C1 segment of cervical spinal cord (tissue), 14 donors: ENCODE measurements around the gene SIRT1.
"Not testable (repeated sequence)": the region's sequence is repeated elsewhere in the genome, so short reads cannot be mapped to it uniquely, and the experiment has no call there.

Source experiments
- DNase-seq, 14 donors: peaks; one replicate each; lab custom pipeline; 2025; lab: John Stamatoyannopoulos, UW

SIRT1 gene

DNA sequence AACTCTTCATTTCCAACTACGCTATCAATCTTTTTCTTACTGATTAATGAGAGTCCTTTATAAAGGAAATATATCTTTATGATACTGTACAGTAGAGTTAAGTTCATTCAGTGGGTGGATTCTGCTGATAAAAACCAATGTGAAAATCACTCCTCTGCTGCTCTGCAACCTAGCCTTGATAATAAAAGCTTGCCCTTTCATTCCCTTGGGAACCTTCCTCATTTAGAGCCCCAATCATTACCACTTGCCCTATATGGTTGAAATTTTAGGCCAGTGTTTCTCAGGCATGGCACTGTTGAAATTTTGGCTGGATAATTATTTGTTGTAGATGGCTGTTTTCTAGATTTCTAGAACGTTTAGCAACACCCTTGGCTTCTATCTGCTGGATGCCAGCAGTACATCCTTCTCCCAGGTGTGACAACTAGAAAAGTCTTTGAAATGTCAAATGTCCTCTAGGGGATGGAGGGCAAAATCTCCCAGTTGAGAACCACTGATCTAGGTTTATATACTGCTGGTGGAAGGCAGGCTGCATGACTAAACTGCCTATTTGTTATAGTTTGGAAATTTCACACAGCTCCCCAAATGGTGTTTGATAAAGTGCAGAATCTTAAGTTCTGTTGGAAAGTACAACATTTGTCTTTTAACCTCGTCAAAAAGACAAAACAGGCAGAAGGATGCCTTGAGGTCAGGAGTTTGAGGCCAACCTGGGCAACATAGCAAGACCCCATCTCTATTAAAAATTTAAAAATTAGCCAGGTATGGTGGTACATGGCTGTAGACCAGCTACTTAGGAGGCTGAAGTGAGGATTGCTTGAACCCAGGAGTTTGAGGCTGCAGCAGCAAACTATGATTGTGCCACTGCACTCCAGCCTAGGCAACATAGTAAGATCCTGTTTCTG, 8.9 kb upstream of the SIRT1 start:
- no peak for DNase-seq

DNA sequence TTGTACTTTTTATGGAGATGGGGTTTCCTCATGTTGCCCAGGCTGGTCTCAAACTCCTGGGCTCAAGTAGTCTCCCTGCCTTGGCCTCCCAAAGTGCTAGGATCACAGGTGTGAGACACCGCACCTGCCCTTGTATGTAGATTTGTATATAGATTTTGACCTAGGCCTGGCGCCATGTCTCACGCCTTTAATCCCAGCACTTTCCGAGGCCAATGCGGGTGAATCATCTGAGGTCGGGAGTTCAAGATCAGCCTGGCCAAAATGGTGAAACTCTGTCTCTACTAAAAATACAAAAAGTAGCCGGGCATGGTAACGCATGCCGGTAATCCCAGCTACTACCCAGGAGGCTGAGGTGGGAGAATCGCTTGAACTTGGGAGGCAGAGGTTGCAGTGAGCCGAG, 7.0 kb upstream of the SIRT1 start:
- not testable (repeated sequence) for DNase-seq

DNA sequence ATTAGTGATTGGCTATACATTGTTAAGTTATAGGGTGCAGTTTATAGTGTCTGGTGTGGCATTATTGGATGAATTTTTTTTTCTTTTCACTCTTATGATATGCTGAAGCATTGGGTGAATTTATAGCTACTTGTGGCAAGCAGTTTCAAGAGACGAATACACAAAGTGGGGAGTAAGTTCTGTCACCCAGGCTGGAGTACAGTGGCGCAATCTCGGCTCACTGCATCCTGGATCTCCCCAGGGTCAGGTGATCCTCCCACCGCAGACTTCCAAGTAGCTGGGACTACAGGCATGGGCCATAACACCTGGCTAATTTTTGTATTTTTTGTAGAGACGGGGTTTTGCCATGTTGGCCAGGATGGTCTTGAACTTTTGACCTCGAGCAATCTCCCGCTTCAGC, 6.3 kb upstream of the SIRT1 start:
- no peak for DNase-seq

DNA sequence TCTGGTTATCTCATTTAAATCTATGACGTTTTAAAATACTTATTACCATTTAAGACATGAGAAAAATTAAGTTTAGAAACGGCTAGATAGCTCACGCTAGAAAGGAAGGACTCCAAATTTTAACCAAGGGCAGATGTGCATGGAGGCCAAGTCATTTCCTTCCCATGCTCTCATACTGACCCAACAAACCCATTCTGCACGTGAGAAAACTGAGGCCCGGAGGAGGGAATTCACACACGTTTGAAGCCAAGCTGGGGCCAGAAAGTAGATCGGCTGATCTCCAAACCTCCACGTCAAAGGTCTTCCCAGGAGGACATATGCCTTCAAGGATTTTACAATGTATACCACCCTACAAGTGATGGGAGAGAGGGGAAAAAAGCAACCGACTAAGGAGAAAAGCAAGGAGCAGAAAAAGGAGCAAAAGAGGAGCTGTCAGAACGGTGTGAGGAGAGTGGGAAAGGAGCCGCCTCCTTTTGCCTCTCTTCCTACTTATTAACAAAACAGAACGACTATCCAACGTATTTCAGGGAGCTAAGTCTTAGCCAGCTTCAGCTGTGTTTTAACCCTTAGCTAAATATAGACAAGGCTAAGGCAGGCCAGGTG, 645 bp upstream of the SIRT1 start:
- peak in 3 of 14 donors; percentile 31 to 63 (median 42) for DNase-seq

DNA sequence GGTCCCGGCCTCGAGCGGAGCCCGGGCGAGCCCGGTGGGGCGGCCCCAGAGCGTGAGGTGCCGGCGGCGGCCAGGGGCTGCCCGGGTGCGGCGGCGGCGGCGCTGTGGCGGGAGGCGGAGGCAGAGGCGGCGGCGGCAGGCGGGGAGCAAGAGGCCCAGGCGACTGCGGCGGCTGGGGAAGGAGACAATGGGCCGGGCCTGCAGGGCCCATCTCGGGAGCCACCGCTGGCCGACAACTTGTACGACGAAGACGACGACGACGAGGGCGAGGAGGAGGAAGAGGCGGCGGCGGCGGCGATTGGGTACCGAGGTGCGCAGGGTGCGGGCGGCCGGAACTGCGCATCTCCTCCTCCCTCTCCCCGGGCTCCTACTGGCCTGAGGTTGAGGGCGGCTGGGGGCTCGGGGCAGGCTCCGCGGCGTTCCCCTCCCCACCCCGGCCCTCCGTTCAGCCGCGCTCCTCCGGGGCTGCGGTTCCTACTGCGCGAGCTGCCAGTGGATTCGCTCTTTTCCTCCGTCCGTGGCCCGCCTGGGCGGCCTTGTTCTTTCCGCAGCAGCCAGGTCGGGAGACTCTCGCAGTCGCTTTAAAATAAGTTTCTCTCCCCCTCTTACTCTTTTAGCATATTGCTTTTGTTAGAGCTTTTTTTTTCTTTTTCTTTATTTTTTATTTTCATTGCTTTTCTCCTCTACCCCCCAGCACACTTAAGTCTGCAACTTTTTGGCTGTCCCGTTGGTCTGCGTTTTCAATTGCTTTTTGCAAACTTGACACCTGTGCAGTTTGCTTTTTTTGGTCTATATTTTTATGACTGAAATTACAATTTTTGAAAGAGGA, 600 bp downstream of the SIRT1 start:
- DNase-seq: peak; percentile 28 to 92 (median 79)

DNA sequence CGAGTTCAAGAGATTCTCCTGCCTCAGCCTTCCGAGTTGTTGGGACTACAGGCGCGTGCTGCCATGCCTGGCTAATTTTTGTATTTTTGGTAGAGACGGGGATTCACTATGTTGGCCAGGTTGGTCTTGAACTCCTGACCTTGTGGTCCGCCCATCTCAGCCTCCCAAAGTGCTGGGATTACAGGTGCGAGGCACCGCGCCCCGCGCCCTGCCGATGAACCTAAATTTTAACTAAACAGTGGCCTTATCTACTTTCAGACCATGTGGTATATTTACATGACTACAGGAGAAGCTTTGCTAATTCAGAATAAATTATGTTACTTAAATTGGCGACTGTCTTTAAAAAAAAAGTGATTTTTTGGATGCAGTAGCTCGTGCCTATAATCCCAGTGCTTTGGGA, 9.2 kb downstream of the SIRT1 start:
- DNase-seq: no peak

DNA sequence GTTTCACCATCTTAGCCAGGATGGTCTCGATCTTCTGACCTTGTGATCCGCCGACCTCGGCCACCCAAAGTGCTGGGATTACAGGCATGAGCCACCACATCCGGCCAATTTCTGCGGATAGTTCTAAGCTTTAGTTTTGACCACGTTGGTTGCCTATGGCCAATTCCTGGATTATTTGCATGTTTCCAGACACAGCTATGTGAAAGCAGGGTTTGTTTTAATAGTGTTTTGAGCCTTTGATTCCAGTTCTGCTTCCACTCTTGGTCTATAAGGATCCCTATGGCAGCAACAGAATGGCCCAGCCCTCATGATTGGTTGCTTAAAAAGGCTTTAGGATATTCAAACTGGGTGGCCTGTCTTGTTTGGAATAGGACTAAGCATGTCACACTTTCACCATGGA, 19.1 kb downstream of the SIRT1 start:
- no peak for DNase-seq

DNA sequence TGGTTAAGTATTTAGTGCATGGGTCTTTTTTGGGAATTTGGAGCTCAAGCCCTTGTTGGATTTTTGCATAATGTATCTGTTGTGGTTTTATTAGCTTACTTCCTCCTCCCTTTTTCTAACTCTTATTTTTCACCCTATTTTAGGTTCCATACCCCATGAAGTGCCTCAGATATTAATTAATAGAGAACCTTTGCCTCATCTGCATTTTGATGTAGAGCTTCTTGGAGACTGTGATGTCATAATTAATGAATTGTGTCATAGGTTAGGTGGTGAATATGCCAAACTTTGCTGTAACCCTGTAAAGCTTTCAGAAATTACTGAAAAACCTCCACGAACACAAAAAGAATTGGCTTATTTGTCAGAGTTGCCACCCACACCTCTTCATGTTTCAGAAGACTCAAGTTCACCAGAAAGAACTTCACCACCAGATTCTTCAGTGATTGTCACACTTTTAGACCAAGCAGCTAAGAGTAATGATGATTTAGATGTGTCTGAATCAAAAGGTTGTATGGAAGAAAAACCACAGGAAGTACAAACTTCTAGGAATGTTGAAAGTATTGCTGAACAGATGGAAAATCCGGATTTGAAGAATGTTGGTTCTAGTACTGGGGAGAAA, 28.0 kb downstream of the SIRT1 start:
- DNase-seq: no peak

DNA sequence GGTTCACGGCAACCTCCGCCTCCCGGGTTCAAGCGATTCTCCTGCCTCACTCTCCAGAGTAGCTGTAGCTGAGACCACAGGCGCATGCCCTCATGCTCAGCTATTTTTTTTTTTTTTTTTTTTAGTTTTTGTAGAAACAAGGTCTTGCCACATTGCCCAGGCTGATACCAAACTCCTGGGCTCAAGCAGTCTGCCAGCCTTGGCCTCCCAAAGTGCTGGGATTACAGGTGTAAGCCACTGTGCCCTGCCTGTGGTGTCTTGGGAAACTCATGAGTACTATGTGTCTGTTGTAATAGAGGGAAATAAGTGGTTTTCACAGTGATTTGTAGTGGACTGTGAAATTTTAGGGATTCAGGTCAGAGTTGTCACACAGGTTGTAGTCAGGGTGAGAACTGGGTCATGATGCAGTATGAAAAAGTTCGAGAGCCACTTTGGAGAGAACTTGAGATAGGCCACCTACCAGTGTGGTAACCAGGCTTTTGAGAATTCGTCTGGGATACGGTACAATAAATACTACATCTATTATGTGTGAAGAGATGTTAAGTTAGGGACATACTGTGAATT, 30.4 kb downstream of the SIRT1 start:
- no peak for DNase-seq

DNA sequence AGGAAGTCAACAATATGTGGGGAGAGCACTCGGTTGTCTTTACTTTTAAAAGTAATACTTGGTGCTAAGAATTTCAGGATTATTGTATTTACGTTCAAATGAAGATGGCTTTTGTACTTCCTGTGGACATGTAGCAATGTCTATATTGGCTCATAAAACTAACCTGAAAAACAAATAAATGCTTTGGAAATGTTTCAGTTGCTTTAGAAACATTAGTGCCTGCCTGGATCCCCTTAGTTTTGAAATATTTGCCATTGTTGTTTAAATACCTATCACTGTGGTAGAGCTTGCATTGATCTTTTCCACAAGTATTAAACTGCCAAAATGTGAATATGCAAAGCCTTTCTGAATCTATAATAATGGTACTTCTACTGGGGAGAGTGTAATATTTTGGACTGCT, 32.7 kb downstream of the SIRT1 start:
- DNase-seq: no peak

DNA sequence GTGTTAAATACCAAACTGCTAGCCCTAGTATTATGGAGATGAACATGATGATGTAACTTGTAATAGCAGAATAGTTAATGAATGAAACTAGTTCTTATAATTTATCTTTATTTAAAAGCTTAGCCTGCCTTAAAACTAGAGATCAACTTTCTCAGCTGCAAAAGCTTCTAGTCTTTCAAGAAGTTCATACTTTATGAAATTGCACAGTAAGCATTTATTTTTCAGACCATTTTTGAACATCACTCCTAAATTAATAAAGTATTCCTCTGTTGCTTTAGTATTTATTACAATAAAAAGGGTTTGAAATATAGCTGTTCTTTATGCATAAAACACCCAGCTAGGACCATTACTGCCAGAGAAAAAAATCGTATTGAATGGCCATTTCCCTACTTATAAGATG, 33.2 kb downstream of the SIRT1 start:
- DNase-seq: no peak

DNA sequence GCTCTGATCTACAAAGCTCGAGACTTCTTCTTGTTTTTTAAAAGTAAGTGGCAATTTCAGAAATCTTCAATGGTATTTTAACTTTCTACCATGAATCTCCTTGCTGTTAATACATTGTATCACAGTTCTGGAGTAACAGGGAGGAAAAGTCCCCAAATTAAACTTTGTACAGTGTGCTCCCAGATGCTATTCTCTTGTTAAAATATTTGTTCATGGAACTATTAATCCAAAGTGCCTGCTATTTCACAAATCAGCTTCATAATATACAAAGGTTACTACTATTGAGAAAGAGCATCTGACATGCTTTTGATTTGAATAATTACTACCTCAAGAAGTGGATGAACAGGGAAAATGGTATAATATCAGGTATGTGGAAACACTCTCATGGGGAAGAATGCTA, 36.6 kb downstream of the SIRT1 start:
- no peak for DNase-seq

DNA sequence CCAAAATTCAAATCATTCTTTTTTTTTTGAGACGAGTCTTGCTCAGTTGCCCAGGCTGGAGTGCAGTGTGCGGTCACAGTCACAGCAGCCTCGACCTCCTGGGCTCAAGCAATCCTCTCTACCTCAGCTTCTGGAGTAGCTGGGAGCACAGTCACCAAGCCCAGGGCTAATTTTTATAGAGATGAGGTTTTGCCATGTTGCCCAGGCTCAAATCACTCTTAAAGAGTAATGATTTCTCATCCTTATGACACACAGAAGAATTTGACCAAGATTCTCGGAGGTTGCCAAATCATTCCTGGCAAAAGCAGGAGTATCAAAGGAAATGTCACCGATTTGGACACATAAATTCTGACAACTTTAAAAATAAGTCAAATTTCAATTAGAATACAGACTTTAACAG, 39.1 kb downstream of the SIRT1 start:
- no peak for DNase-seq

DNA sequence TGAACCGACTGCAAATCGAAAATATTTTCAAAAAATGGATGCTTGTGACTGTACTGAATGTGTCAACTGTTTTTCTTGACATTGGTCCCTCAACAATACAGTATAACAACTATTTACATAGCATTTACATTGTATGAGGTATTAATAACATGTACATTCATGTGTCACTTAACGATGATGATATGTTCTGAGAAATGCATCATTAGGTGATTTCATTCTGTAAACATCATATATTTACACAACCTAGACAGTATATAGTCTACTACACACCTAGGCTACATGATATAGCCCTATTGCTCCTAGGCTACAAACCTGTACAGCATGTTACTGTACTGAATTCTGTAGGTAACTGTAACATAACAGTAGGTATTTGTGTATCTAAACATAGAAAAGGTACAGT, 39.7 kb downstream of the SIRT1 start:
- DNase-seq: no peak

DNA sequence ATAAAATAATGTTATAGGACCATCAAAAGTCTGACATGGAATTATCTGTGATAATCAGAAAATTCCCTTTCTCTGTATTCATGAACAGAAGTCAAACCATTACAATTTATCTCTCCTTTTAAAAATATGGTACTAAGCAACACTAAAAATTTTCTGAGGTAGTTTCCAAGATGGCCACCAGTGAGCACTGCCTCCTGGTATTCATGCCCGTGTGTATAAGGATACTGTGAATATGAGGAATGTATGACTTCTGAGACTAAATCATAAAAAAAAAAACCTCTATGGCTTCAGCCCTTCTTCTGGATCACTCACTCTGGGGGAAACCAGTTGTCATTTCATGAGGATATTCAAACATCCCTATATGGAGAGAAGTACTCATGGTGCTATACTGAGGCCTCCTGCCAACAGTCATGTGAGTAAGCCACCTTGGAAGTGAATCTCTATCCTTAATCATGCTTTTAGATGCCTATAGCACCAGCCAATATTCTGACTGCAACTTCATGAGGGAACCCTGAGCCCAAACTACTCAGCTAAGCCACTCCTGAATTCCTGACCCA, 41.1 kb downstream of the SIRT1 start:
- no peak for DNase-seq

DNA sequence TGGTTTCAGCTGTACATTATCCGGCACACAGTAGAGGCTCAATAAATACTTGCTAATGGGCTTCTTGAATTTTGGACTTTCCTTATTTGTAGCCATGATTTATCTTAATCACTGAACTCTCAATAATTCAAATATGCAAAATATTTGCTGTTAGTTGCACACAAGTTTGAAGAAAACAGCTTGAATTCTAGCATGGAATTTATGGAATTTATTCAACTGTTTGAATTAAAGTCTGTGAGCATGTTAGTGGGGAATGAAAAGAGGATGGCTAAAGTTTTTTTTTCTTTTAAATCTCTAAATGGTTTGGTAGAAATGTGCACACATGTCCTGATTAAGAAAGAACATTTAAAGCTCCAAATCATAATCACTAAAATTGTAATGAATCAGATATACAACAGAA, 42.5 kb downstream of the SIRT1 start:
- no peak for DNase-seq

DNA sequence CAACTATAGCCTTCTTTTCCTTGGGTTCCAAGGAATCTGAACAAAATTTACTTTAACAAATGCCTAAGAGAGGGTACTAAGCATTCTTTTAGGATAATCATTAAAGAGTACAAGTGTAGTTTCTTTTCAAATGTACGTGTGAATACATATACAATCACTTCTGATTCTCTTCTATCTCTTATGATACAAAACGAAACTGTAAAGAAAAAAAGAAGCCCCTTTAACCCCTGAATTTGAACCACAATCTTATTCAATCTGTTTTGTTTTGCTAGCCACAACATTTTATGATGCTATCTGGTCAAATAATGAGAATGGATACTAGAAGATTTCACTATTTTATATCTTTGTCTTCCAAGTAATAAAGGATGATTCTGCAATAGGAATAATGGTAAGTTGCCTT, 48.7 kb downstream of the SIRT1 start:
- DNase-seq: no peak

DNA sequence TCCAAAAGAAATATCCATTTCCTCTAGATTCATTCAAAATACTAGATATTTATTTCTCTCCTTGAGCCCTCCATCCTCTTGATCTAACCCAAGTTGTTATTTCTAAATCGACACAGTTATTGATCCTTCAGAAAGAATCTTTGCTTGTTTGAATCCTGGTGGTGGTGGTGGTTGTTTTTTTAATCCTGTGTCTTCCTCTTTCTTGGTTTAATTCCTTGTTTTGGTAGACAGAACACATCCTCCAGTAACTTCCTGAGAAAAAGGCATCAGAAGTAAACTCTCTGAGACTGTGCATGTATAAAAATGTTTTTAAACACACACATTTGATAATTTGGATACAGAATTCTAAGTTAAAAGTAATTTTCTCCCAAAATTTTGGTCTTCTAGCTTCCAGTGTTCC, 49.9 kb downstream of the SIRT1 start:
- DNase-seq: no peak

DNA sequence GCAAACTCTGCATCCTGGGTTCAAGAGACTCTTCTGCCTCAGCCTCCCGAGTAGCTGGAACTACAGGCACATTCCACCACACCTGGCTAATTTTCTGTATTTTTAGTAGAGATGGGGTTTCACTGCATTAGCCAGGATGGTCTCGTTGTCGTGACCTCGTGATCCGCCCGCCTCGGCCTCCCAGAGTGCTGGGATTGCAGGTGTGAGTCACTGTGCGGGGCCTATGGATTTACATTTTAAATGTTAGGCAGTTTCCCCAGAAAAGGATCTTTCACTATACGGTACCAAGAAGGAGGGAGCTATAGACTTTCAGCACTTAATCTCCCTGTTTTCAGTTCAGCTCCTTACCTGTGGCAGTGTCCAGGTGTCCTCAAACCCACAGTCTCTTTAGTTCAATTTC, 50.8 kb downstream of the SIRT1 start:
- no peak for DNase-seq

DNA sequence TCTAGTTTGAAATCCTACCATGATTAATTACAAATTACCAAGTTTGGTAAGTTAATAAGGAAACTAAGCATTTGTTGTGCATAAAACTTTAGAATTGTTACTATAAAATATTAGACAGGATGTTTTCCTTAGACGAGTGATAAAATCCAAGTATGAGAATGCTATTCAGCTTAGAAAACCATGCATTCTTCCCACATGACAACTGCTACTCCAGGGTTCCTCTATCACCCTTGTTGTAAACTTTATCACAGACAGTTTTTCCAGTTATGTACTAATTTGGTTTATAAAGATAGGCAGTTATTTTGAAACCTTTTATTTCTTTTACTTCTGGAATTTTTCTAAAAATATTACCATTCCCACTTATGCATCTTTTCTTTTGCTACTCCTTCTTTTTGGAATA, 52.0 kb downstream of the SIRT1 start:
- DNase-seq: no peak

DNA sequence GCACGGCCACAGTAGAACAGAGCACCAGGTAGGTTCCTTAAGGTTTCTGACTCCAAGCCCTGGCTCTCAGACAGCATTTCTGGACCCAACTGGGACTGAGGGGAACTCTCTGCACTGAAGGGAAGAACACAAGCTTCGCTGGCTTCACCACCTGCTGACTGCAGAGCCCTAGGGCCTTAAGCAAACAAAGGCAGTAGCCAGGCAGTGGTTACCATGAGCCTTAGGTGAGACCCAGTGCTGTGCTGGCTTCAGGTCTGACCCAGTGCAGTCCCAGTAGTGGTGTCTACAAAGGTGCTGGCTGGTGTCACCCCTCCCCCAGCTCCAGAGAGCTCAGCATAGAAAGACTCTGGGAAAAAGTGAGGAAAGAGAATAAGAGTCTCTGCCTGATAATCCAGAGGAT, 59.5 kb downstream of the SIRT1 start:
- DNase-seq: no peak
